MM.1S (cell line): ENCODE measurements around the gene NTMT1.

ENCODE experiments used
- DNase-seq: peaks from one replicate; pipeline ENCODE4 v3.0.0-alpha.2; 2015
- H2AFZ ChIP-seq: fragments of 300-600 bp; sonication (generic); 2 replicates; pipeline ENCODE4 v1.6.0; 2016; ENCODE audit warnings: antibody characterized with exemption, low read length
- H3F3A ChIP-seq: fragments of 300-600 bp; sonication (generic); 2 replicates; pipeline ENCODE4 v1.6.1; 2016; ENCODE audit warnings: mild to moderate bottlenecking, antibody characterized with exemption, low read length, moderate library complexity, mixed read lengths; ENCODE audit not compliant: insufficient read depth
- H3K27ac ChIP-seq: fragments of 300-600 bp; sonication (generic); 2 replicates; pipeline ENCODE4 v1.5.1; 2016; ENCODE audit warnings: mild to moderate bottlenecking, low read length
- H3K27me3 ChIP-seq: fragments of 300-600 bp; sonication (generic); replicated peaks from 2 replicates; pipeline ENCODE4 v1.6.0; 2016; ENCODE audit warnings: low read length; ENCODE audit not compliant: insufficient read depth
- H3K36me3 ChIP-seq: fragments of 300-600 bp; sonication (generic); replicated peaks from 2 replicates; pipeline ENCODE4 v1.6.1; 2016; ENCODE audit warnings: mild to moderate bottlenecking, low read length, mixed read lengths; ENCODE audit not compliant: insufficient read depth
- H3K4me1 ChIP-seq: fragments of 300-600 bp; sonication (generic); 2 replicates; pipeline ENCODE4 v1.6.1; 2016; ENCODE audit warnings: low read length, mixed read lengths
- H3K4me2 ChIP-seq: fragments of 300-600 bp; sonication (generic); 2 replicates; pipeline ENCODE4 v1.6.0; 2016; ENCODE audit warnings: low read depth, low read length
- H3K4me3 ChIP-seq: fragments of 300-600 bp; sonication (generic); 2 replicates; pipeline ENCODE4 v1.5.1; 2016; ENCODE audit warnings: low read length, mixed read lengths
- H3K79me2 ChIP-seq: fragments of 300-600 bp; sonication (generic); 2 replicates; pipeline ENCODE4 v1.6.1; 2016; ENCODE audit warnings: mixed run types, low read length, mixed read lengths
- H3K9ac ChIP-seq: fragments of 300-600 bp; sonication (generic); 2 replicates; pipeline ENCODE4 v1.6.1; 2016; ENCODE audit warnings: low read length, mixed read lengths
- H3K9me2 ChIP-seq: fragments of 300-600 bp; sonication (generic); replicated peaks from 2 replicates; pipeline ENCODE4 v1.6.1; 2016; ENCODE audit warnings: mild to moderate bottlenecking, low read length, mixed read lengths; ENCODE audit not compliant: insufficient read depth
- H3K9me3 ChIP-seq: fragments of 300-600 bp; sonication (generic); replicated peaks from 2 replicates; pipeline ENCODE4 v1.6.1; 2016; ENCODE audit warnings: mild to moderate bottlenecking, low read length, mixed read lengths; ENCODE audit not compliant: insufficient read depth
- H4K20me1 ChIP-seq: fragments of 300-600 bp; sonication (generic); 2 replicates; pipeline ENCODE4 v1.6.1; 2016; ENCODE audit warnings: mild to moderate bottlenecking, low read length, moderate library complexity, mixed read lengths; ENCODE audit not compliant: insufficient read depth
- CTCF ChIP-seq: fragments of 300-600 bp; sonication (generic); IDR thresholded peaks from 2 replicates; pipeline ENCODE4 v1.5.1; 2016; ENCODE audit warnings: antibody characterized with exemption, low read length, mixed read lengths
- EZH2 ChIP-seq: fragments of 300-600 bp; sonication (generic); optimal IDR thresholded peaks from 2 replicates; pipeline ENCODE3; 2017; ENCODE audit warnings: low read depth, mild to moderate bottlenecking, antibody characterized with exemption, low read length, mixed read lengths
- EZH2phosphoT487 ChIP-seq: fragments of 300-600 bp; sonication (generic); IDR thresholded peaks from 2 replicates; pipeline ENCODE4 v1.6.1; 2018; ENCODE audit warnings: antibody characterized with exemption, low read length

The NTMT1 gene

GRCh38 chr9:129586245-129586644, 39.7 kb upstream of the NTMT1 start:
- Histone ChIP-seq H4K20me1 (no peaks in the 10 kb centered on the region), H3F3A (no peaks in the 10 kb centered on the region), H3K9me3 (no peaks in the 10 kb centered on the region), H3K9me2 (no peaks in the 10 kb centered on the region), H3K4me3 (no peak overlapping the region), H2AFZ (no peak overlapping the region), H3K4me1 (peaks cover 28% of the 10 kb centered on the region), H3K79me2 (no peaks in the 10 kb centered on the region), H3K9ac (no peak overlapping the region), H3K27ac (no peak overlapping the region), H3K36me3 (no peaks in the 10 kb centered on the region), H3K4me2 (no peak overlapping the region), H3K27me3 (no peaks in the 10 kb centered on the region; the same call in 1 of the 2 replicates)
- no peak for TF ChIP-seq EZH2phosphoT487
- TF ChIP-seq EZH2 = no peak
- TF ChIP-seq CTCF = no peak
- no peak for DNase-seq

GRCh38 chr9:129586685-129587084, 39.3 kb upstream of the NTMT1 start:
- H4K20me1 ChIP-seq = no peaks in the 10 kb centered on the region
- H3K4me2 ChIP-seq = no peak overlapping the region
- H3K9me3 ChIP-seq = no peaks in the 10 kb centered on the region
- no peak overlapping the region for H3K9ac ChIP-seq
- H3K27me3 ChIP-seq = no peaks in the 10 kb centered on the region; the same call in 1 of the 2 replicates
- H3F3A ChIP-seq = no peaks in the 10 kb centered on the region
- H3K79me2 ChIP-seq = no peaks in the 10 kb centered on the region
- H2AFZ ChIP-seq = no peak overlapping the region
- H3K4me3 ChIP-seq = no peak overlapping the region
- H3K36me3 ChIP-seq = no peaks in the 10 kb centered on the region
- no peak overlapping the region for H3K27ac ChIP-seq
- no peak for TF ChIP-seq EZH2phosphoT487
- TF ChIP-seq EZH2 = no peak
- no peak for TF ChIP-seq CTCF
- H3K9me2 ChIP-seq = no peaks in the 10 kb centered on the region
- H3K4me1 ChIP-seq = peaks cover 24% of the 10 kb centered on the region
- no peak for DNase-seq

GRCh38 chr9:129587487-129588262, 38.3 kb upstream of the NTMT1 start:
- Histone ChIP-seq H3K4me3 (no peak overlapping the region), H3K4me2 (no peak overlapping the region), H3K27ac (no peak overlapping the region), H3K36me3 (no peaks in the 10 kb centered on the region), H4K20me1 (no peaks in the 10 kb centered on the region), H2AFZ (no peak overlapping the region), H3K9me3 (no peaks in the 10 kb centered on the region), H3K79me2 (no peaks in the 10 kb centered on the region), H3K9me2 (no peaks in the 10 kb centered on the region), H3F3A (no peaks in the 10 kb centered on the region), H3K4me1 (peaks cover 16% of the 10 kb centered on the region), H3K27me3 (no peaks in the 10 kb centered on the region; the same call in 1 of the 2 replicates), H3K9ac (no peak overlapping the region)
- no peak for TF ChIP-seq EZH2phosphoT487
- TF ChIP-seq CTCF = no peak
- TF ChIP-seq EZH2 = no peak
- no peak for DNase-seq
